Astrocyte (in vitro differentiated cells and primary cell): Measurements from ENCODE around the gene C3orf62.

ENCODE experiments used
- CTCF ChIP-seq: IDR thresholded peaks from 2 replicates; pipeline ENCODE4 v1.5.1; 2011; ENCODE audit warnings: low read depth, mild to moderate bottlenecking, inconsistent platforms, low read length, moderate library complexity; ENCODE audit not compliant: insufficient read depth
- EZH2 ChIP-seq: IDR thresholded peaks from 2 replicates; pipeline ENCODE4 v1.6.1; 2012; ENCODE audit warnings: mild to moderate bottlenecking, low read length, inconsistent platforms; ENCODE audit not compliant: insufficient read depth

- no peak for TF ChIP-seq CTCF
- TF ChIP-seq EZH2 = no peak
Observed at GRCh38 chr3:49257187-49257586, 19.8 kb downstream of the C3orf62 start.
